K562 (cell line): Measurements from ENCODE around the gene POLD1. TPM values are rescaled to one million over a fixed set of nuclear protein-coding genes. Genes with fewer than 3 reads are reported as not detected.

Experiments used
- ATF7 ChIP-seq: fragments of 450-650 bp; IDR thresholded peaks from 2 replicates; pipeline ENCODE4 v1.7.1; 2014; ENCODE audit warnings: mild to moderate bottlenecking, moderate library complexity
- EGR1 ChIP-seq: fragments of 450-650 bp; conservative IDR thresholded peaks from 2 replicates; pipeline ENCODE4 v1.6.1; 2017; ENCODE audit warnings: mild to moderate bottlenecking
- ELF4 ChIP-seq: fragments of 450-650 bp; formaldehyde crosslinking; IDR thresholded peaks from 2 replicates; pipeline ENCODE4 v1.4.0; 2022; ENCODE audit warnings: missing genetic modification characterization
- GABPB1 ChIP-seq: sonication (generic); formaldehyde crosslinking; IDR thresholded peaks from 2 replicates; pipeline ENCODE4 v1.8.0; 2022; ENCODE audit warnings: mild to moderate bottlenecking, missing genetic modification reagents
- HMGN3 ChIP-seq: IDR thresholded peaks from 2 replicates; pipeline ENCODE4 v1.6.1; 2011; ENCODE audit warnings: borderline replicate concordance, low read depth, mild to moderate bottlenecking, mixed read lengths, low read length; ENCODE audit not compliant: insufficient read length; ENCODE audit errors: extremely low read depth
- MBD2 ChIP-seq: sonication (generic); IDR thresholded peaks from 2 replicates; pipeline ENCODE4 v1.6.1; 2016; ENCODE audit warnings: low read depth, borderline replicate concordance
- NFIC ChIP-seq: fragments of 450-650 bp; IDR thresholded peaks from 2 replicates; pipeline ENCODE4 v1.6.1; 2017; ENCODE audit warnings: mild to moderate bottlenecking, inconsistent platforms
- NR4A1 ChIP-seq, 2 experiments: fragments of 250-450 bp in 1 of 2; fragments of 450-650 bp in 1 of 2; sonication (Bioruptor Pico) in 1 of 2; IDR thresholded peaks; 2 replicates each; pipeline versions ENCODE4 v1.4.0 to v1.6.1; 2016 to 2020; ENCODE audit warnings: mild to moderate bottlenecking in 2 of 2, missing compliant biosample characterization in 1 of 2, missing genetic modification characterization in 1 of 2, moderate library complexity in 1 of 2
- OTX1 ChIP-seq: fragments of 450-650 bp; formaldehyde crosslinking; IDR thresholded peaks from 2 replicates; pipeline ENCODE4 v1.4.0; 2022; ENCODE audit warnings: mild to moderate bottlenecking
- POLR2AphosphoS2 ChIP-seq: IDR thresholded peaks from 2 replicates; pipeline ENCODE4 v1.6.1; 2012; ENCODE audit warnings: low read length, improper control_type of control experiment
- RAD21 ChIP-seq, 2 experiments: fragments of 250-450 bp in 1 of 2; fragments of 450-650 bp in 1 of 2; sonication (Bioruptor Pico) in 1 of 2; formaldehyde crosslinking in 1 of 2; IDR thresholded peaks in 1 of 2; conservative IDR thresholded peaks in 1 of 2; 2 replicates each; pipeline versions ENCODE4 v1.4.0 to v1.8.0; 2020 to 2022; ENCODE audit warnings: mild to moderate bottlenecking in 2 of 2, moderate library complexity in 1 of 2
- SMAD1 ChIP-seq: fragments of 150-350 bp; IDR thresholded peaks from 2 replicates; pipeline ENCODE4 v1.6.1; 2014; ENCODE audit warnings: low read length, low read depth; ENCODE audit not compliant: partially characterized antibody
- SMARCE1 ChIP-seq: fragments of 450-650 bp; IDR thresholded peaks from 2 replicates; pipeline ENCODE4 v1.7.1; 2016; ENCODE audit warnings: mild to moderate bottlenecking
- STAG1 ChIP-seq: sonication (generic); formaldehyde crosslinking; IDR thresholded peaks from 2 replicates; pipeline ENCODE4 v1.5.0; 2020; ENCODE audit warnings: missing genetic modification reagents, borderline replicate concordance
- TCF7L2 ChIP-seq: fragments of 150-350 bp; IDR thresholded peaks from 2 replicates; pipeline ENCODE4 v1.6.1; 2016; ENCODE audit warnings: low read depth, mild to moderate bottlenecking, low read length, moderate library complexity
- TEAD1 ChIP-seq, 2 experiments: fragments of 450-650 bp in 1 of 2; sonication (generic) in 1 of 2; formaldehyde crosslinking; IDR thresholded peaks; 2 replicates each; pipeline versions ENCODE4 v1.4.0 to v1.8.0; 2020 to 2022; ENCODE audit warnings: mild to moderate bottlenecking in 2 of 2, missing genetic modification reagents in 1 of 2
- ZNF347 ChIP-seq: fragments of 450-650 bp; formaldehyde crosslinking; IDR thresholded peaks from 2 replicates; pipeline ENCODE4 v1.4.0; 2020; ENCODE audit warnings: low read depth, mild to moderate bottlenecking, moderate library complexity
- ZNF507 ChIP-seq: conservative IDR thresholded peaks from 2 replicates; pipeline ENCODE4 v1.6.1; 2017; ENCODE audit warnings: missing genetic modification characterization, missing compliant biosample characterization
- ZNF764 ChIP-seq: fragments of 250-450 bp; sonication (Bioruptor Pico); IDR thresholded peaks from 2 replicates; pipeline ENCODE4 v1.4.0; 2020; ENCODE audit warnings: low read depth, mild to moderate bottlenecking, moderate library complexity
- polyA plus RNA-seq, 8 experiments: library from polyadenylated mRNA; depleted of rRNA in 4 of 8; stranded (reverse) in 5 of 8; unstranded in 3 of 8; fragments of >200 nt; fragmentation: Nextera tagmentation in 2 of 8; fragmentation: Illumina TruSeq in 1 of 8; extraction: Ambion mirVana in 2 of 8; extraction: Trizol in 1 of 8; gene quantifications; 2 replicates each; pipeline versions ENCODE4 v1.2.1 to v1.2.3, GENCODE V29; 2011 to 2014; ENCODE audit warnings: inconsistent platforms in 1 of 8, missing spikeins in 1 of 8
- total RNA-seq, 7 experiments: library from RNA; depleted of rRNA in 6 of 7; stranded (reverse); fragments of >200 nt in 6 of 7; fragmentation: Illumina TruSeq in 2 of 7; extraction: Trizol in 2 of 7; gene quantifications; 2 replicates each; pipeline versions ENCODE4 v1.2.1 to v1.2.3, GENCODE V29; 2011 to 2021; ENCODE audit warnings: low replicate concordance in 1 of 7
- TF ChIP-seq, protein P1 (sequence below): fragments of 250-450 bp; sonication (Bioruptor Pico); IDR thresholded peaks from 2 replicates; pipeline ENCODE4 v1.4.0; 2020
- TF ChIP-seq, protein P2 (sequence below): IDR thresholded peaks from 2 replicates; pipeline ENCODE4 v1.6.1; 2014; ENCODE audit warnings: antibody characterized with exemption

POLD1 gene
- total and polyA plus RNA-seq, 9 of the 15 experiments (the other 6 are each of a cell fraction or from before 2014, with no cell fraction given), result 1.3 to 312 (median 47.8) TPM

DNA sequence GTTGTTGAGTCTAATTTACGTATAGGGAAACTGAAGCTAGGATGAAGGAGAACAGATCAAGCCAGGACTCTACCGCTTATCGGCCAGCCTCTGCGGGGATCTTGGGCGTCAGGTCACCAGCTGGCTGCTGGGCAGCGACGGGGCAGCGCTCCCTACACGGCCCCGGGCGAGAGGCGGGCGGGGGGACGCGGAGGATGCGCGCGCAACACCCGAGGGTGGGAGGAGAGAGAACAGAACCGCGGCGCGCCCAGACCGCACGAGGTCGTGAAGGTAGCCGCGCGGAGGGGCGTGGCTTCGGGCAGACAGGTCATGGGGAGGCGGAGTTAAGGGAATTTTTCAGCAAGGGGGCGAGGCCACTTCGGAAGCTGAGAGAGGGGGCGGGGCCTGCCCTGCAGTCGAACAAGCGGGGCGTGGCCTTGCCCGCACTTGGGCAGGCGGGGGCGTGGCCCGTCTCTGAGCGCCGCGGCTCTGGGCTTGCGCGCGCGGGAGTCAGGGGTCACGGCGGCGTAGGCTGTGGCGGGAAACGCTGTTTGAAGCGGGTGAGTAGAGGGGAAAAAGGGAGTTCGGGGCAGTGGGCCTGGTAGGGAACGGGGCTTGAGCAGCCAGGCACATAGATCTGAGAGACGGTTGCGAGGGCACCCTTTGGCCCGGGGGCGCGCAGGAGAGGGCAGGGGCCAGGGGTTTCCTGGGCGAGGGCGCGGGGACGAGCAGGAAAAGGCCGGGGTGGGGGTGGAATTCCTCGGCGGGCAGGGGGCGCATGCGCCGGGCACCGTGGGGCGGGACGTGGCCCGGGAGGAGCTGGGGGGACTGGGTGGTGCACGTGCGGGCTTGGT, at the start of gene POLD1 (continued):
- TF ChIP-seq, protein P1, sequence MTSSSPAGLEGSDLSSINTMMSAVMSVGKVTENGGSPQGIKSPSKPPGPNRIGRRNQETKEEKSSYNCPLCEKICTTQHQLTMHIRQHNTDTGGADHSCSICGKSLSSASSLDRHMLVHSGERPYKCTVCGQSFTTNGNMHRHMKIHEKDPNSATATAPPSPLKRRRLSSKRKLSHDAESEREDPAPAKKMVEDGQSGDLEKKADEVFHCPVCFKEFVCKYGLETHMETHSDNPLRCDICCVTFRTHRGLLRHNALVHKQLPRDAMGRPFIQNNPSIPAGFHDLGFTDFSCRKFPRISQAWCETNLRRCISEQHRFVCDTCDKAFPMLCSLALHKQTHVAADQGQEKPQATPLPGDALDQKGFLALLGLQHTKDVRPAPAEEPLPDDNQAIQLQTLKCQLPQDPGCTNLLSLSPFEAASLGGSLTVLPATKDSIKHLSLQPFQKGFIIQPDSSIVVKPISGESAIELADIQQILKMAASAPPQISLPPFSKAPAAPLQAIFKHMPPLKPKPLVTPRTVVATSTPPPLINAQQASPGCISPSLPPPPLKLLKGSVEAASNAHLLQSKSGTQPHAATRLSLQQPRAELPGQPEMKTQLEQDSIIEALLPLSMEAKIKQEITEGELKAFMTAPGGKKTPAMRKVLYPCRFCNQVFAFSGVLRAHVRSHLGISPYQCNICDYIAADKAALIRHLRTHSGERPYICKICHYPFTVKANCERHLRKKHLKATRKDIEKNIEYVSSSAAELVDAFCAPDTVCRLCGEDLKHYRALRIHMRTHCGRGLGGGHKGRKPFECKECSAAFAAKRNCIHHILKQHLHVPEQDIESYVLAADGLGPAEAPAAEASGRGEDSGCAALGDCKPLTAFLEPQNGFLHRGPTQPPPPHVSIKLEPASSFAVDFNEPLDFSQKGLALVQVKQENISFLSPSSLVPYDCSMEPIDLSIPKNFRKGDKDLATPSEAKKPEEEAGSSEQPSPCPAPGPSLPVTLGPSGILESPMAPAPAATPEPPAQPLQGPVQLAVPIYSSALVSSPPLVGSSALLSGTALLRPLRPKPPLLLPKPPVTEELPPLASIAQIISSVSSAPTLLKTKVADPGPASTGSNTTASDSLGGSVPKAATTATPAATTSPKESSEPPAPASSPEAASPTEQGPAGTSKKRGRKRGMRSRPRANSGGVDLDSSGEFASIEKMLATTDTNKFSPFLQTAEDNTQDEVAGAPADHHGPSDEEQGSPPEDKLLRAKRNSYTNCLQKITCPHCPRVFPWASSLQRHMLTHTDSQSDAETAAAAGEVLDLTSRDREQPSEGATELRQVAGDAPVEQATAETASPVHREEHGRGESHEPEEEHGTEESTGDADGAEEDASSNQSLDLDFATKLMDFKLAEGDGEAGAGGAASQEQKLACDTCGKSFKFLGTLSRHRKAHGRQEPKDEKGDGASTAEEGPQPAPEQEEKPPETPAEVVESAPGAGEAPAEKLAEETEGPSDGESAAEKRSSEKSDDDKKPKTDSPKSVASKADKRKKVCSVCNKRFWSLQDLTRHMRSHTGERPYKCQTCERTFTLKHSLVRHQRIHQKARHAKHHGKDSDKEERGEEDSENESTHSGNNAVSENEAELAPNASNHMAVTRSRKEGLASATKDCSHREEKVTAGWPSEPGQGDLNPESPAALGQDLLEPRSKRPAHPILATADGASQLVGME (CRISPR knock-in tag), result 0 out of 2 replicates have a peak, but pooled peaks have one; percentile 53
- no peak for TF ChIP-seq TCF7L2
- TF ChIP-seq SMARCE1, result no peak
- TF ChIP-seq ELF4, result peak; percentile 90
- TF ChIP-seq RAD21 (CRISPR knock-in tag; conservative IDR thresholded peaks at IDR 0.05 in 1 of 2, IDR thresholded peaks at IDR 0.05 in 1 of 2), result peak in 1 of 2 experiments; percentile 16; a peak in 1 of 4 replicates
- no peak for TF ChIP-seq ZNF507 (tag)
- TF ChIP-seq TEAD1 (CRISPR knock-in tag; IDR thresholded peaks at IDR 0.05), result peak; percentile 4 to 81; a peak in 2 of 4 replicates
- peak; percentile 93 for TF ChIP-seq EGR1
- TF ChIP-seq OTX1 (CRISPR knock-in tag), result peak; percentile 68
- peak; percentile 67; the same call in 1 of the 2 replicates for TF ChIP-seq ATF7
- no peak for TF ChIP-seq STAG1 (CRISPR knock-in tag)
- 0 out of 2 replicates have a peak, but pooled peaks have one; percentile 39 for TF ChIP-seq ZNF347 (CRISPR knock-in tag)
- TF ChIP-seq SMAD1, result peak; percentile 43
- peak; percentile 78 for TF ChIP-seq GABPB1 (CRISPR knock-in tag)
- TF ChIP-seq, protein P2, sequence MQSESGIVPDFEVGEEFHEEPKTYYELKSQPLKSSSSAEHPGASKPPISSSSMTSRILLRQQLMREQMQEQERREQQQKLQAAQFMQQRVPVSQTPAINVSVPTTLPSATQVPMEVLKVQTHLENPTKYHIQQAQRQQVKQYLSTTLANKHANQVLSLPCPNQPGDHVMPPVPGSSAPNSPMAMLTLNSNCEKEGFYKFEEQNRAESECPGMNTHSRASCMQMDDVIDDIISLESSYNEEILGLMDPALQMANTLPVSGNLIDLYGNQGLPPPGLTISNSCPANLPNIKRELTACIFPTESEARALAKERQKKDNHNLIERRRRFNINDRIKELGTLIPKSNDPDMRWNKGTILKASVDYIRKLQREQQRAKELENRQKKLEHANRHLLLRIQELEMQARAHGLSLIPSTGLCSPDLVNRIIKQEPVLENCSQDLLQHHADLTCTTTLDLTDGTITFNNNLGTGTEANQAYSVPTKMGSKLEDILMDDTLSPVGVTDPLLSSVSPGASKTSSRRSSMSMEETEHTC, result peak; percentile 36
- peak; percentile 99 for TF ChIP-seq POLR2AphosphoS2
- TF ChIP-seq ZNF764 (CRISPR knock-in tag), result 0 out of 2 replicates have a peak, but pooled peaks have one; percentile 69
- peak; percentile 93 for TF ChIP-seq HMGN3
- TF ChIP-seq MBD2, result peak; percentile 46; the same call in 1 of the 2 replicates
- peak; percentile 24; the same call in 1 of the 2 replicates for TF ChIP-seq NFIC
- peak; percentile 62; the same call in 1 of the 2 replicates for TF ChIP-seq NR4A1 (CRISPR knock-in tag; IDR thresholded peaks at IDR 0.05)
- 0 out of 2 replicates have a peak, but pooled peaks have one; percentile 5 for TF ChIP-seq NR4A1 (tag; IDR thresholded peaks at IDR 0.05)
